Breast epithelium (tissue), 3 donors: ENCODE results near the gene BPIFB3.

Experiments
- POLR2AphosphoS5 ChIP-seq, 3 donors: sonication (generic); formaldehyde crosslinking; IDR thresholded peaks; one replicate each; pipeline ENCODE4 v1.6.1; 2017; ENCODE audit warnings: antibody characterized with exemption in 3 of 3
- TF ChIP-seq, protein P1 (sequence below), 3 donors: fragments of 450-650 bp; IDR thresholded peaks; one replicate each; pipeline ENCODE4 v1.5.1; 2016 to 2017; ENCODE audit warnings: antibody characterized with exemption in 3 of 3, mild to moderate bottlenecking in 3 of 3, moderate library complexity in 3 of 3

DNA sequence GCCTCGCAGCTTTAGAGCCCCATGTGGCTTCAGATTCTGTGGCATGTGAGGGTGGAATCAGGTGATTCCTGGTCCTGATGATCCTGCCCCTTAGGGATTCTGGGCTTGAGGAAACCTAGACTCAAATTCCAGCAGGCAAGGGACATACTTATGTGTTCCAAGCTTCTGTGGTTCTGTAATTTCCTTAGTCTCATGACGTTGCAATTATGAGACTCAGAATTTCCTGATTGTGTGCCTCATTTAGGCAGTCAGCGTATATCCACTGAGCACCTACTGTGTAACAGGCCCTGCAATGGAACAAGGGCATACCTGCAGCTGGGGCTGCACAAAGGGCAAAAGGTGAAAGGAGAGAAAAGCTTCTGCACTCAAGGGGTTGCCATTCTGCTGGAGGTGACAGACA, 14.1 kb downstream of the BPIFB3 start:
- TF ChIP-seq POLR2AphosphoS5 (IDR thresholded peaks at IDR 0.05), result no peak
- TF ChIP-seq, protein P1, sequence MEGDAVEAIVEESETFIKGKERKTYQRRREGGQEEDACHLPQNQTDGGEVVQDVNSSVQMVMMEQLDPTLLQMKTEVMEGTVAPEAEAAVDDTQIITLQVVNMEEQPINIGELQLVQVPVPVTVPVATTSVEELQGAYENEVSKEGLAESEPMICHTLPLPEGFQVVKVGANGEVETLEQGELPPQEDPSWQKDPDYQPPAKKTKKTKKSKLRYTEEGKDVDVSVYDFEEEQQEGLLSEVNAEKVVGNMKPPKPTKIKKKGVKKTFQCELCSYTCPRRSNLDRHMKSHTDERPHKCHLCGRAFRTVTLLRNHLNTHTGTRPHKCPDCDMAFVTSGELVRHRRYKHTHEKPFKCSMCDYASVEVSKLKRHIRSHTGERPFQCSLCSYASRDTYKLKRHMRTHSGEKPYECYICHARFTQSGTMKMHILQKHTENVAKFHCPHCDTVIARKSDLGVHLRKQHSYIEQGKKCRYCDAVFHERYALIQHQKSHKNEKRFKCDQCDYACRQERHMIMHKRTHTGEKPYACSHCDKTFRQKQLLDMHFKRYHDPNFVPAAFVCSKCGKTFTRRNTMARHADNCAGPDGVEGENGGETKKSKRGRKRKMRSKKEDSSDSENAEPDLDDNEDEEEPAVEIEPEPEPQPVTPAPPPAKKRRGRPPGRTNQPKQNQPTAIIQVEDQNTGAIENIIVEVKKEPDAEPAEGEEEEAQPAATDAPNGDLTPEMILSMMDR (IDR thresholded peaks at IDR 0.05), result no peak
